HG03571 (cell line): Measurements from ENCODE around the gene HM13.
"Not testable (repeated sequence)": the region's sequence is repeated elsewhere in the genome, so short reads cannot be mapped to it uniquely, and the experiment has no call there.

ENCODE experiments used
- ATAC-seq: cut with Tn5 transposase; IDR thresholded peaks from one replicate; pipeline ENCODE4 v1.9.1; 2021; ENCODE audit not compliant: unreplicated experiment

HM13 gene

DNA sequence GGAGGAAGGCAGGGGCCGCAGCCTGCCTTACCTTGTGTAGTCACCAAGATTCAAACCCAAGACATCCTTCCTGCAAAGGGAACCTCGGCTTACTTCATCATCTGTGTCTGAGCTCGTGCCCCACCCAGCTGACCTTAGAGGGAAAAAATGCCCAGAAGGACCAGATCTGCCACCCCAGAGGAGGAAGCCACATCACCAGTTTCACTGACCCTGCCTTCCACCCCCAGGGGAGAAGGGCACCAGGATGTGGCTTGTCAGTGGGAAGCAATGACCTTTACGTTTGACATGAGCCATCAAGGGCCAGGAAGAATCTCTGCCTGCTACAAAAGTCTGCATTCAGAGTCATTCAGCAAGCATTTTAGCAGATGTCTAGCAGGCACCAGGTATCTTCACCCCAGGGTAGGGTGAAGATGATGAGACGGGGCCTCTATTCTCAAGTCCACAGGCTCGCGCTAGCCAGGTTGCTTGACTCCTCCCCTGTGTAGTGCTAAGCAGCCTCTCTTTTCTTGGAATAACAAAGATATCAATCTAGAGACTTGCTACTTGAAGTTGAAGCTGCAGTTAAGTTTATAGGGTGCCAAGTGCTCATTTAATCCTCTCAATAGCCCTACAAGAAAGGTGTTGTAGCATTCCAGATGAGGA is 28.1 kb downstream of the HM13 start:
- ATAC-seq = no peak

GRCh38 chr20:31542963-31543362 is 28.7 kb downstream of the HM13 start:
- ATAC-seq = no peak

- no peak for ATAC-seq
These were observed 29.8 kb downstream of the HM13 start for GRCh38 chr20:31543966-31544598.

DNA sequence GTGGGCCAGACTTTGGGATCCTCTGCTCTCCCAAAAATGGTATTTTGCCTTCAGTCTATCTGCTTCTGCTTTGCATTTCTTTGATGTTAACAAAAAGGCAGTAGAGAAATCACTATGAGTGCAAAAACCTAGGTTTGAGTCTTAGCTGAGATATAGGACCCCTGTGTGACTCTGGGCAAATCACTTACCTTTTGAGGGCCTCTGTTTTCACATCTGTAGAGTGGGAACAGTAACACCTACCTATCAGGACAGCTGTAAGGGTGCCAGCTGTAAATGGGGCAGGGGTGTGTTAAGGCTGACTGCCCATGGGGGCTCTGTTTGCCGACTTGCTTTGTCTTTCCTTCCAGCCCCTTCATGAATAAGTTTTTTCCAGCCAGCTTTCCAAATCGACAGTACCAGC is 30.4 kb downstream of the HM13 start:
- no peak for ATAC-seq

- not testable (repeated sequence) for ATAC-seq
These were observed 31.4 kb downstream of the HM13 start for GRCh38 chr20:31545621-31546040.

DNA sequence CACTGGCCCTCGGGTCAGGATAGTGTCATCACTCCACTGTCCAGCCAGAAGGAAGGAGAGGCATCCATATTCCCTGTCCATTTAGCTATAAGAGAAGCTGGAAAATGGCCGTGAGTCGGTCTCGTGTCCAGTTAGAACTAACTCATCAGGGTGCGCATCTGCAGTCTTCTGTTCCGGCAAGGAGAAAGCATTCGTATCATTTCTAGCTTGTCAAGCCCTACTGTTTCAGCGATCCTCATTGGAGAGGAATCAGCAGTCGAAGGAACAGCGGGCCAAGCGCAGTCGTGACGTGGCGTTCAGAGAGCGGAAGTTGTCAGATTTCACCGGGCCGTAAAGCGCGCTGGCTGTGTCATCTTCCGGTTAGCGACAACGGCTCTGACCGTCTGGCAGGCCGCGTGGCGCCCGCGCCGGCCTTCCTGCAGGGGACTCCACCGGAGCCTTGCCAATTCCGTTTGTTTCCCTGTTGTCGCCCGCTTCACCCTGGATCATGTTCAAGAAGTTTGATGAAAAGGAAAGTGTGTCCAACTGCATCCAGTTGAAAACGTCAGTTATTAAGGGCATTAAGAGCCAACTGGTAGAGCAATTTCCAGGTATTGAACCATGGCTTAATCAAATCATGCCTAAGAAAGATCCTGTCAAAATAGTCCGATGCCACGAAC is 32.9 kb downstream of the HM13 start:
- peak; percentile 71 for ATAC-seq

DNA sequence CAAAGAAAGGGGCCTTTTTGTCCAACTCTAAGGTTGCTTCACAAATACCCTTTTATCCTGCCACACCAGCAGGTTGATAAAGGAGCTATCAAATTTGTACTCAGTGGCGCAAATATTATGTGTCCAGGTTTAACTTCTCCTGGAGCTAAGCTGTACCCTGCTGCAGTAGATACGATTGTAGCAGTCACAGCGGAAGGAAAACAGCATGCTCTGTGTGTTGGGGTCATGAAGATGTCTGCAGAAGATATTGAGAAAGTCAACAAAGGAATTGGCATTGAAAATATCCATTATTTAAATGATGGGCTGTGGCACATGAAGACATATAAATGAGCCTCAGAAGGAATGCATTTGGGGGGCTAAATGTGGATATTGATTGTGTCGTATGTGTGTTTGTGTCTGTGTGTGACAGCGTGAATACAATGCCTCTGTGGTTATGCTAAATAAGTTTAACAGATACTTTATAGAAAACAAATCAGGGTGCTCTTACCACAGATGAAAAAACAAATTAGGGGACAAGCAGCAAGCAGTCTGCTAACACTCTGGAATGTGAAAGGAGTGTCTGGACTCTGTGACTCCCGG is 33.6 kb downstream of the HM13 start:
- no peak for ATAC-seq

- ATAC-seq = no peak
These were observed 34.7 kb downstream of the HM13 start for GRCh38 chr20:31548820-31549512.

DNA sequence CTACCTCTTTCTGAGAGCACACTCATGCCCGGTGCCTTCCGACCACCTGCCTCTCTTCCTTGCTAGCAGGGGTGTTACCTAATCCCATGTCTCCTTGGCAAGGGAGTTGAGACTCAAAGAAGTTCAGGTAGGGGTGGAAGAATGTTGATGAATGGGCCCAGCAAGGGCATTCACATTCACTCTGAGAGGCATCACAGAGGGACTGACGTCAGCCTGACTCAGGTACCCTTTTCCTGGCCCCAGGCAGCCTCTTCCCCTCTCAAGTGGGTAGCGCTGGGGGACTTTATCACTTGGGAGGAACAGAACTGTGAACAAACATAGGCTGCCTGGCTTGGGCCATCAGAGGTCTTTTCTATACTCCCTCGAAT is 35.3 kb downstream of the HM13 start:
- ATAC-seq = no peak

DNA sequence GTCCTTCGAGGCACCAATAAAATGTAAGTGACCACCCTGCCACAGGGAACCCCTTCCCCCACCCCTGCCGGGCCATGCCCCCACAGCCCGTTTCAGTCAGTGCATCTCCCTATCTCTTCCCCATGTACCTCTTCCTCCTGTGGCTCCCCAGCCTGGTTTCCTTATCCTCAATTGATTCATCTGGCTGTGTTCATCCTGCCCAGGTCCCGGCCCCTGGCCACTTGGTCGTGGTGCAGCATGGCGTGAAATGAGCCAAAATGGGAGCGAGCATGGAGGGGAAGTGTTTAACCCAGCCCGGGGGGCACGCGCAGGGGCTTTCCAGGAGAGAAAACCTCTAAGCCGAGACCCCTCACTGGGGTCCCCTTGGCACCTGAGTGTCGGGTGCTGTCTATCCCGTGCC is 35.9 kb downstream of the HM13 start:
- no peak for ATAC-seq

- no peak for ATAC-seq
These were observed 37.2 kb downstream of the HM13 start for GRCh38 chr20:31551163-31552081.

GRCh38 chr20:31555203-31555775 is 41.0 kb downstream of the HM13 start:
- no peak for ATAC-seq

GRCh38 chr20:31559704-31560093 is 45.5 kb downstream of the HM13 start:
- no peak for ATAC-seq

- ATAC-seq = no peak
These were observed 46.0 kb downstream of the HM13 start for GRCh38 chr20:31560094-31560745.

GRCh38 chr20:31560746-31561598 is 46.7 kb downstream of the HM13 start:
- no peak for ATAC-seq

DNA sequence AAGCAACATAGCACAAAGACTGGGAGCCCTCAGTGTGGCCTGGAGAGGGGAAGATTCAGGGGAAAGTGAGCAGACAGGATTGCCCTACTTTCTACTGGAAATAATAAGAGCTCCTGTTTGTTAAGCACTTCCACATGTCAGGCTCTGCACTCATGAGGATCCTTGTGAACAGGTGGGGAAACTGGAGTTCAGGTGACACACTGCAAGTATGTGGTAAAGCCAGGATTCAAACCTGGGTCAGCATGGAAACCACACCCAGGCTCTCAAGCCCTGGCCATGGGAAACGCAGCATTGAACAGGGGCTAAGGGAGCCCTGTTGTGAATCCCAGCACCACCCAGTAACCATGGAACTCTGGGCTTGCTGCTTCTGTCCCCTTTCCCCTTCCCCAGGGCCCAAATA is 48.0 kb downstream of the HM13 start:
- no peak for ATAC-seq

GRCh38 chr20:31564284-31564683 is 50.0 kb downstream of the HM13 start:
- ATAC-seq = no peak

DNA sequence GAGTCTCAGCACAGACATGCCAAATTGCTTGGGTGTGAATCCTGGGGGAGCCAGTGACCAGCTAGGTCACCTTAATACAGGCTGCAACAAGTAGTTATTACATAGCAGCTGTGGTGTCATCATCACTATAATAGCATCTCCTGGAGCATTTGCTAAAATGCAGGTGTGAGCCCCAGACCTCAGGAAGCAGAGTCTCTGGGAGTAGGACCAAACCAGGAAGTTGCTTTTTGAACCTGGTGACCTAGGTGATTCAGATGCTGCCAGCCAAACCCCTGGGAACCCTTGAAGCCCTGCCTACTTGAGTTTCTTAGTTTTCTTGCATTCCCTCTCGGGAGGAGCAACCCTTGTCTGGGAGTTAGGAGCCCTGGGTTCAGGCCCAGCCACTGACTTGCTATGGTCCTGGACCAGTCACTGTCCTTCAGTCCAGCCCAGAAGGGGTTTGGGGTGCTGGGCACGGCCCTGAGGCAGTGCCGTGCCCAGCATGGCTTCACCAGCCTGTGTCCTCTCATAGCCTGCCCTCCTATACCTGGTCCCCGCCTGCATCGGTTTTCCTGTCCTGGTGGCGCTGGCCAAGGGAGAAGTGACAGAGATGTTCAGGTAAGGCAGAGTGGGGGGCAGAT is 51.6 kb downstream of the HM13 start:
- no peak for ATAC-seq
